HUES48 (cell line): ENCODE data around the gene ATXN1.
A peak's percentile ranks its signal among the peaks of the same experiment; 100 is the strongest.

ENCODE experiments used
- H3K27ac ChIP-seq: one replicate; pipeline ENCODE4 v1.7.0; 2013; ENCODE audit warnings: low read depth, low read length, inconsistent platforms
- H3K27me3 ChIP-seq: 2 replicates; pipeline ENCODE4 v1.6.1; 2013; ENCODE audit warnings: mild to moderate bottlenecking, low read length; ENCODE audit not compliant: control insufficient read depth, insufficient read depth
- H3K36me3 ChIP-seq: 2 replicates; pipeline ENCODE4 v1.6.1; 2013; ENCODE audit warnings: low read length; ENCODE audit not compliant: control insufficient read depth, insufficient read depth
- H3K4me1 ChIP-seq: 2 replicates; pipeline ENCODE4 v1.6.1; 2013; ENCODE audit warnings: mild to moderate bottlenecking, low read length; ENCODE audit not compliant: control insufficient read depth, insufficient read depth
- H3K4me3 ChIP-seq: 2 replicates; pipeline ENCODE4 v1.5.1; 2013; ENCODE audit warnings: mild to moderate bottlenecking, low read depth, low read length
- H3K9ac ChIP-seq: 2 replicates; pipeline ENCODE4 v1.6.1; 2013; ENCODE audit warnings: mild to moderate bottlenecking, low read depth, low read length, moderate library complexity
- H3K9me3 ChIP-seq: 2 replicates; pipeline ENCODE4 v1.6.1; 2013; ENCODE audit warnings: low read length; ENCODE audit not compliant: control insufficient read depth, insufficient read depth

Gene ATXN1

DNA sequence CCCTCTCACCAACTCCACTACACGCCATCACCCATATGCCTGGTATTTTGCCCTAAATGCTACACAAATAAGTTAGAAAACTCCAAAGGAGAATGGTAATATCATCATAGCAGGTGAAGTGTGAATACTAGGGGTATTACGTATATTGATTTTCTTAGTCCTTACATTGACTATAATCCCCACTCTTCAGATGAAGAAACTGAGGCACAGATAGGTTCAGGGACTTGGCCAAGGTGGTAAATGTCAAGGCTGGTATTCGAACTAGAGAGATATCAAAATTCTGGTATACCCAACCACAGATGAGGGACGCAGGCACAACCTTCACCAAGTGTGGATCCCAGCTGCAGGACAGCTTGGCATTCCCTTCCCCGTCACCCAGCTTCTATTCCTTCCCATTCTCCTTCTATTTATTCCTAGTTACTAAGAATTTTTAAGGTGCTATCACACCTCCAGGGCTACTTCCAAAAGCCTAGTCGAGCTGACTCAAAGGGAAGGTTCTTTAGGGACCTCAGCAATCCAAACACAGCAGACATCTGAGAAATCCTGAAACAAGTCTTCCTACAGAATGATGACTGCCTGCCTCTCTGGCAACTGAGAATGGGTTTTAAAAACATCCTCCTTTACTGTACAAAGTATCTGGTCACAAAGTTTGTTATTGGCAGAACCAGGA lies 32.6 kb downstream of the ATXN1 start:
- H3K9me3 ChIP-seq = no peaks in the 10 kb centered on the region
- H3K4me1 ChIP-seq = peaks cover 15% of the 10 kb centered on the region
- no peak overlapping the region for H3K9ac ChIP-seq

DNA sequence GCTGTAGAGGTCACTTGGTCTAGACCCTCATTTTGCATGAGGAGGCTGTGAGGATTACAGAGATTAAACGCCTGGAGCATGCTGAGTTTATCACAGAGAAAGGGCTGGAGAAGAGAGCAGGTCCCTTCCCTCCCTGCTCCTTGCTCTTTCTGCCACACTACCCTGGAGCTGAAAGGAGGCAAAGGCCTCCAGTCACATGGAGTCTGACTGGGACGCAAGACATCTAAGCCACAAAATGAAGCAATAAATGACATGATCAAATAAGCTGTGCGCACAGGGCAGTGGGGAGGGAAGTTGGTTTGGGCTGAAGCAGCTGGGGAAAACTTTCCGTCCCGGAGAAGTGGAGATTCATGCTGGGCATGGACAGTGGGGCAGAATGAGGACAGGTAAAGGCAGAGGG lies 33.3 kb downstream of the ATXN1 start:
- Histone ChIP-seq H3K4me1 (peaks cover 22% of the 10 kb centered on the region), H3K4me3 (no peak overlapping the region), H3K27me3 (no peaks in the 10 kb centered on the region), H3K9ac (no peak overlapping the region), H3K27ac (no peak overlapping the region), H3K9me3 (no peaks in the 10 kb centered on the region), H3K36me3 (no peaks in the 10 kb centered on the region)

More for the DNA sequence above, 32.6 kb downstream of the ATXN1 start:
- Histone ChIP-seq H3K27me3 (no peaks in the 10 kb centered on the region), H3K36me3 (no peaks in the 10 kb centered on the region), H3K4me3 (no peak overlapping the region), H3K27ac (no peak overlapping the region)

DNA sequence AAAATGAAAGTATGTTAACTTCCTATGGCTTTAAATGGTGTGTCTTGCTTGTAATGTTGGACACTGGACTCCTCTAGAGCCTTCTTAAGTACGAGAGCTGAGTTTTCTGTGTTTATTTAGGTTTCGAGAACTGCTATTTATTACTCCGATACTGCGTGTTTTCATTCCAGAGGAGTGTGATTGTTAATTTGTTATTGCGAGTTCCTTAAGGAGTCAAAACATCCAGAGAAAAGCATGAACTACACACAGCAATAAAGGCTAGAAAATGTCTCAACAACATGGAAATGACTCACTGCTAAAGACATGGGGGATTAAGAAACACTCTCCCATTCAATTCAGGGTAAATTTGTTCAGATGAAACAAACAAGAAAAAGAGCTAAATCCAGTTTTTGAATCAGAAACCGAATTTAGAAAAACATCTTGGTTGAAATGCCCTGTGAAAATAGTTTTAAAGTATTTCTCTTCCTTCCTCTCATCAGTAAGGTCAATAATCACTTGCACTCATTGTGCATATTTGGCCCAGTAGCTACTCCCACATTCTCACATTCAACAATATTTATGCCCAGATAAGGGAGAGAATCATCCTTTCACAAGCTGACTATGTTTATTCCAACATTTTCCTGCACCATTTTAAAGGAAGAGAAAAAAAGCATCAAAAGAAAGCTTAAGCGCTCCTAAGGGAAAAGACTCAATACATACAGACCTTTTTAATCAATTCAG lies 36.0 kb downstream of the ATXN1 start:
- no peaks in the 10 kb centered on the region for H3K27me3 ChIP-seq
- H3K9ac ChIP-seq = no peak overlapping the region
- peak overlapping the region; percentile 4 for H3K27ac ChIP-seq
- H3K36me3 ChIP-seq = no peaks in the 10 kb centered on the region
- peaks cover 34% of the 10 kb centered on the region for H3K4me1 ChIP-seq
- no peaks in the 10 kb centered on the region for H3K9me3 ChIP-seq
- no peak overlapping the region for H3K4me3 ChIP-seq

DNA sequence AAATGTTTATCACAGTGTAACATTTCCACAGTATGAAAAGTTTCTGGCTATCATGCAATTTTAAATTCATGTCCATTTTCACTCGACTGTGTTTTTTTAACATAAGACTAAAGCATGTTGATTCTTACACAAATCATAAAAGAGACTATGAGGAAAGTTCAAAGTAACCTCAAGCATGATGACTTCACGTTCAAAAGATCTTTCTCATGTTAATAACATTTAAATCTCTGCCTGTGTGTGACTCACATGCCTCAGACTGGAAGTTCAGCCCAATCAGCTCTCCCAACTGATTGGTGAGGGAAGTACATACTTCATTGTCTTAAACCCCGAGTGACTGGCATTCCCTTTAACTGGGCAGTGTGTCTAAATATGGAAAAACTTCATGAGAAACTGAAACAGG lies 37.4 kb downstream of the ATXN1 start:
- Histone ChIP-seq H3K27me3 (no peaks in the 10 kb centered on the region), H3K9ac (no peak overlapping the region; the same call in 1 of the 2 replicates), H3K9me3 (no peaks in the 10 kb centered on the region), H3K4me3 (no peak overlapping the region; the same call in 1 of the 2 replicates), H3K36me3 (no peaks in the 10 kb centered on the region), H3K27ac (peak overlapping the region; percentile 83), H3K4me1 (peaks cover 34% of the 10 kb centered on the region)

DNA sequence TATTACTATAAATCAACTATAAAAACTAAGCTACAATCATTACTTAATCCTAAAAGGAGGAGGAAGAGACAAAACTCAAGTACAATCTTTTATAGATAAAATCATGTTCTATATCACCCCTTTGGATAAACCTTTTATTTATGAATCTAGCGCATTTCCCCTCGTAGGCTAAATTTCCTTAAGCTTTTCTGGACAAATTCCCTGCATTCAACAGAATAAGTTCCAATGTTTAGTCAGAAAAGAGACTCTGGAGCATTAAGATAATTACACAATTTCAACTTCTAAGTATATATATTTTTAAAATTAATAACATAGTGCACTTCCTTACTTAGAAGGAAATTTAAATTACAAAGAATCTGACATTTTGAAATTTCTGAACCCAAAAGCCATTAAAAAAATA lies 37.9 kb downstream of the ATXN1 start:
- no peak overlapping the region; the same call in 1 of the 2 replicates for H3K4me3 ChIP-seq
- H3K9me3 ChIP-seq = no peaks in the 10 kb centered on the region
- peaks cover 34% of the 10 kb centered on the region for H3K4me1 ChIP-seq
- no peak overlapping the region for H3K9ac ChIP-seq
- peak overlapping the region; percentile 83 for H3K27ac ChIP-seq
- H3K27me3 ChIP-seq = no peaks in the 10 kb centered on the region
- no peaks in the 10 kb centered on the region for H3K36me3 ChIP-seq

DNA sequence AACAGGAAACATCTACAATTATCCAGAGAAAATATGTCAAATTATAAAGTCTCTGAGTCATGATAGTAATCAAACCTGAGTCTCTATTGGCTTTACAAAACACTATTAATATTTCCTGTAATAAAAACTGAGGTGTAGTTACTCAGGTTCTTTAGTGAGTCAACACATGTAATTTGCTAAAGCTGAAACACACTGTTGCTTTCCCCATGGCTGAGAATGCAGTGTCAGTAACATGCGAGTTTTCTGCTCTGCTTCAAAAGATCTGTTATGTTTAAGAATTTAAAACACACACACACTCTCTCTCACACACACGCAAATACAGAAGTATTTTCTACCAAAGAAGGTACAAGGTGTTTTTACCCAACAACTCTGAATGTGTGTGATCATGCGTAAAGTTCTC lies 38.6 kb downstream of the ATXN1 start:
- Histone ChIP-seq H3K36me3 (no peaks in the 10 kb centered on the region), H3K27ac (peak overlapping the region; percentile 51), H3K9ac (no peak overlapping the region), H3K27me3 (no peaks in the 10 kb centered on the region), H3K9me3 (no peaks in the 10 kb centered on the region), H3K4me1 (peaks cover 34% of the 10 kb centered on the region), H3K4me3 (no peak overlapping the region)

DNA sequence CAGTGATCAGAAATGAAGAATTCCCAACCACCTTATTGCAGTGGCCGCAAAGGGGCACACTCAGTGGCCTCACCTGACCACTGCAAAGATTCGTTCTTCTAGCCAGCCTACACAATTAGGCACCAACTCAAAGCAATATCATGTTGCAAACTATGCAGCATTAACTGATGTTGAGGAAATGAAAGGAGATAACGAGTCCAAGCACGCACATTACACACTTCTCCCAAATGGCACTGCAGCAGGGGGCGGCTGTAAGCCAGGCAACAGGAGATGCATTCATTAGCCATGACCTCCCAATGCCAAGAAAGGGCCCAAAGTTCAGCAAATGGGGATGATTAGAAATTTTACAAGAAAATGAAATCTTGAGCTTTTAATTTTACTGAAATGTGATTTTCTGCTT lies 39.3 kb downstream of the ATXN1 start:
- H3K36me3 ChIP-seq = no peaks in the 10 kb centered on the region
- H3K27me3 ChIP-seq = no peaks in the 10 kb centered on the region
- H3K9me3 ChIP-seq = no peaks in the 10 kb centered on the region
- H3K4me1 ChIP-seq = peaks cover 34% of the 10 kb centered on the region
- H3K4me3 ChIP-seq = no peak overlapping the region
- no peak overlapping the region for H3K9ac ChIP-seq
- H3K27ac ChIP-seq = no peak overlapping the region

DNA sequence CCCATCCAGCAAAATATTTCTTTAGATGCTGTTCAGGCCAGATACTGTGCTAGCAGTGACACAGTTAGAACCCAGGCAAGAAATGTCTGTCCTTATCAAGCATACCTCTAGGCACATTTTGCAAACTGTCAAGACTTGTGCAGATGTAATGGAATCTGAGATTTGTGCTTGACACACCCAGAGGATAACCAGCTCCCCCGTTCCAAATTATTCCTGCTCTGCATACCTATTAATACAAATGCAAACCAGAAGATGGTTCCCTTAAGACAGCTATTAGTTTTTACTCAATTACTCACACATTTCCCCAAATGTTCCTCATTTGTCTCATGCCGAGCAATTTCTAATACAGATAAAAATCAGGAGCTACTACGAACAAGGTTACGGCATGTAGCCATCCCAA lies 40.4 kb downstream of the ATXN1 start:
- Histone ChIP-seq H3K27ac (no peak overlapping the region), H3K9me3 (no peaks in the 10 kb centered on the region), H3K36me3 (no peaks in the 10 kb centered on the region), H3K27me3 (no peaks in the 10 kb centered on the region), H3K9ac (no peak overlapping the region), H3K4me1 (peaks cover 34% of the 10 kb centered on the region), H3K4me3 (no peak overlapping the region)

DNA sequence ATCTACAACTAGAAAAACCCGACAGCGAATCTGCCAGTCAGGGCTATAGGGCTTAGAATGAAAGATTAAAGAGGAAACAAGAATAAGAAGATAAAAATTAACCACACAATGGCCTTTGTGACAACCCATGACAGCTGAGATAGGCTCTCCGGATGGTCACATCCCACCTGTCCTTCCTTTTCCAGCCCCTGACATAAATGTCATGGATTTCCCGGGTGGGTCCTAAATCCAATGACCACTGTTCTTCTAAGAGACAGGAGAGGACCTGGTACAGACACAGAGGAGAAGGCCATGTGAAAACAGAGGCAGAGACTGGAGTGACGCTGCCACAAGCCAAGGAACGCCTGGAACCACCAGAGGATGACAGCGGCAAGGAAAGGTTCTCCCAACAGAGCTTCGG lies 41.8 kb downstream of the ATXN1 start:
- H3K27me3 ChIP-seq = no peaks in the 10 kb centered on the region
- H3K36me3 ChIP-seq = no peaks in the 10 kb centered on the region
- no peak overlapping the region for H3K4me3 ChIP-seq
- no peak overlapping the region for H3K27ac ChIP-seq
- peaks cover 27% of the 10 kb centered on the region for H3K4me1 ChIP-seq
- no peaks in the 10 kb centered on the region for H3K9me3 ChIP-seq
- H3K9ac ChIP-seq = no peak overlapping the region

DNA sequence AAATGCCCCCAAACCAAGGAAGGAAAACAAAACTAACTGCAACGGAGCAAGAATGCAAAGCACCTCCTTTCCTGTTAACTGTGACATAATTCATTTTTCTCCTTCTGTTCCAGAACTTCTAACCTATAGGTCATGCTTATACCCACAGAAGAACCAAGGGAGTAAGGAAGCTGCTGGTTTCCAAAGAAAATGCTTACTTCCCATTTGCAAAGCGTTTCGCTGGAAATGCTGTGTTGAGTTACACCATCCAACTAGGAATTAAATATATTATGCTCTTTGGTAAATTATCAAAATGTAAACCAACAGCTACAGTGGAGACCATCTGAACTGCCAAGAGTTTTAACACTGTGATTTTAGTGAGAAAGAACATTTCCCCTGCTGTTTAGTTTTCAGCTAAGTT lies 42.9 kb downstream of the ATXN1 start:
- peaks cover 16% of the 10 kb centered on the region for H3K4me1 ChIP-seq
- no peak overlapping the region for H3K4me3 ChIP-seq
- H3K9ac ChIP-seq = no peak overlapping the region
- H3K36me3 ChIP-seq = no peaks in the 10 kb centered on the region
- H3K27ac ChIP-seq = no peak overlapping the region
- no peaks in the 10 kb centered on the region for H3K27me3 ChIP-seq
- H3K9me3 ChIP-seq = no peaks in the 10 kb centered on the region

DNA sequence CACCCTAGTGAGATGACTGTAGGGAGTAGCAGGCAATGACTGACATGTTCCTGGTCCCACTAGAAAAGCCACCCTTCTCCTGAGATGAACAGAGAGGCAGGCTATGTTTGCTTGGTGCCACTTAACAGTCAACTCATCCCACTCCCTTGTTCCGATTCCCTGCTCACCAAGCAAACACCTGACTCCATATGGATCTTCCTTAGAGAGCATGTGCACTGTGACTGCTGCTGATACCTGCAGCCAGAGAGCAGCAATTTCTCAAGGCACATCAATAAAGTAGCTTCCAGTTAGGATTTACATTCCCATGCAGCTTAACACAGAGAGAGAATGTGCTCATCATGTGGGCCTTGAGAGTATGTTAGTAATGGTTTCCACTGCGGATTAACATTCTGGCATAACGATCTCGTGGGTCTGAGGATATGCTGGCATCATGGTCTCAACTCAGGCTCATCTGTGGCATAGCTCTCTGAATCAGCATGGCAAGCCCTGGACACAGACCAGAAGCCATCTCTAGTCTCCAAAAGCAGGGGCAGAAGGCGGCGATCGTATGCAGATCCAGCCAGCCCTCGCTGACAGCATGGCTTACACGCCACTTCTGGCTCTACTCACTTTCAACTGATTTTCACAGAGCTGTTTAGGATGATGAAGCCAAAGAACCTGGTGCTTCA lies 43.9 kb downstream of the ATXN1 start:
- H3K4me3 ChIP-seq = no peak overlapping the region
- no peaks in the 10 kb centered on the region for H3K27me3 ChIP-seq
- no peak overlapping the region for H3K9ac ChIP-seq
- peaks cover 13% of the 10 kb centered on the region; the same call in 1 of the 2 replicates for H3K4me1 ChIP-seq
- H3K27ac ChIP-seq = no peak overlapping the region
- H3K36me3 ChIP-seq = no peaks in the 10 kb centered on the region
- no peaks in the 10 kb centered on the region for H3K9me3 ChIP-seq
